IMR-90 (cell line): ENCODE measurements around the gene ZNF609. TPM values are rescaled to one million over a fixed set of nuclear protein-coding genes. Genes with fewer than 3 reads are reported as not detected.

Experiments
- ATAC-seq: fragments of 200-7000 bp; cut with Tn5 transposase; 2 replicates; pipeline ENCODE4 v1.9.1; 2020; ENCODE audit warnings: low read depth, mild to moderate bottlenecking, moderate library complexity
- BruUV-seq: library from RNA; stranded (reverse); fragments of 400-500 nt; replicated peaks from 2 replicates; lab custom pipeline; 2021; lab: Mats Ljungman, UMichigan
- CTCF ChIA-PET: fragments of 300-600 bp; formaldehyde crosslinking; extraction: SDS; loops from one replicate; lab custom pipeline; 2021; ENCODE audit warnings: antibody characterized with exemption; lab: Yijun Ruan, JAX
- POLR2A ChIA-PET: fragments of 300-600 bp; sonication (Branson Sonifier 250); formaldehyde crosslinking; loops from one replicate; lab custom pipeline; 2022; ENCODE audit warnings: antibody characterized with exemption; ENCODE audit not compliant: unreplicated experiment; lab: Charles Lee
- DNase-seq: peaks from one replicate; pipeline ENCODE4 v3.0.0; 2013
- H2AFZ ChIP-seq: replicated peaks from 2 replicates; pipeline ENCODE3; 2013; ENCODE audit warnings: low read length, mild to moderate bottlenecking; ENCODE audit not compliant: poor library complexity
- H2AK5ac ChIP-seq: 2 replicates; pipeline ENCODE4 v1.6.1; 2013; ENCODE audit warnings: low read depth, low read length, inconsistent platforms
- H2AK9ac ChIP-seq: replicated peaks from 2 replicates; pipeline ENCODE3; 2013; ENCODE audit warnings: mild to moderate bottlenecking, low read depth, low read length, moderate library complexity; ENCODE audit not compliant: poor library complexity
- H2BK120ac ChIP-seq: 2 replicates; pipeline ENCODE4 v1.6.1; 2013; ENCODE audit warnings: low read depth, low read length, inconsistent platforms
- H2BK15ac ChIP-seq: 3 replicates; pipeline ENCODE4 v1.6.1; 2013; ENCODE audit warnings: low read depth, low read length, inconsistent platforms
- H2BK20ac ChIP-seq: 2 replicates; pipeline ENCODE4 v1.6.1; 2013; ENCODE audit warnings: low read depth, mild to moderate bottlenecking, inconsistent platforms, low read length, moderate library complexity
- H2BK5ac ChIP-seq: 2 replicates; pipeline ENCODE4 v1.6.1; 2013; ENCODE audit warnings: mild to moderate bottlenecking, low read depth, low read length, inconsistent platforms; ENCODE audit not compliant: poor library complexity, severe bottlenecking
- H3K14ac ChIP-seq: replicated peaks from 2 replicates; pipeline ENCODE4 v1.6.1; 2013; ENCODE audit warnings: low read depth, low read length, inconsistent platforms
- H3K18ac ChIP-seq: 2 replicates; pipeline ENCODE4 v1.6.1; 2013; ENCODE audit warnings: low read depth, low read length, control low read depth
- H3K23ac ChIP-seq: 2 replicates; pipeline ENCODE4 v1.6.1; 2013; ENCODE audit warnings: low read depth, low read length, inconsistent platforms
- H3K27ac ChIP-seq: 2 replicates; pipeline ENCODE4 v1.5.1; 2013; ENCODE audit warnings: mild to moderate bottlenecking, control low read depth, low read length; ENCODE audit not compliant: insufficient read depth
- H3K27me3 ChIP-seq: 2 replicates; pipeline ENCODE4 v1.6.1; 2013; ENCODE audit warnings: low read length; ENCODE audit not compliant: control insufficient read depth, insufficient read depth
- H3K36me3 ChIP-seq: 2 replicates; pipeline ENCODE4 v1.6.1; 2013; ENCODE audit warnings: low read length, mixed read lengths; ENCODE audit not compliant: control insufficient read depth, insufficient read depth
- H3K4ac ChIP-seq: 2 replicates; pipeline ENCODE4 v1.6.1; 2013; ENCODE audit warnings: low read depth, low read length, inconsistent platforms
- H3K4me1 ChIP-seq: 2 replicates; pipeline ENCODE4 v1.6.1; 2013; ENCODE audit warnings: low read length, mixed read lengths; ENCODE audit not compliant: control insufficient read depth, insufficient read depth
- H3K4me2 ChIP-seq: 2 replicates; pipeline ENCODE4 v1.6.1; 2013; ENCODE audit warnings: low read depth, mild to moderate bottlenecking, control low read depth, low read length, moderate library complexity
- H3K4me3 ChIP-seq: 2 replicates; pipeline ENCODE4 v1.5.1; 2013; ENCODE audit warnings: low read depth, mild to moderate bottlenecking, control low read depth, low read length, moderate library complexity; ENCODE audit not compliant: insufficient read depth
- H3K56ac ChIP-seq: 2 replicates; pipeline ENCODE4 v1.6.1; 2013; ENCODE audit warnings: low read length, inconsistent platforms; ENCODE audit not compliant: insufficient read depth; ENCODE audit errors: extremely low read depth
- H3K79me1 ChIP-seq, 2 experiments: 2 replicates each; pipeline ENCODE4 v1.6.1; 2013; ENCODE audit warnings: low read length in 2 of 2, inconsistent platforms in 1 of 2, low read depth in 1 of 2
- H3K9ac ChIP-seq: 2 replicates; pipeline ENCODE4 v1.6.1; 2013; ENCODE audit warnings: low read depth, low read length, control low read depth
- H3K9me1 ChIP-seq: 2 replicates; pipeline ENCODE4 v1.6.1; 2013; ENCODE audit warnings: low read length, inconsistent platforms; ENCODE audit not compliant: insufficient read depth
- H3K9me3 ChIP-seq: 2 replicates; pipeline ENCODE4 v1.6.1; 2013; ENCODE audit warnings: low read length; ENCODE audit not compliant: control insufficient read depth, insufficient read depth
- H4K20me1 ChIP-seq: 2 replicates; pipeline ENCODE4 v1.6.1; 2013; ENCODE audit warnings: low read length, inconsistent platforms; ENCODE audit not compliant: insufficient read depth
- H4K5ac ChIP-seq: 2 replicates; pipeline ENCODE4 v1.6.1; 2013; ENCODE audit warnings: mild to moderate bottlenecking, low read depth, low read length, control low read depth
- H4K8ac ChIP-seq, 2 experiments: 2 replicates each; pipeline ENCODE4 v1.6.1; 2013; ENCODE audit warnings: low read depth in 2 of 2, low read length in 2 of 2, control low read depth in 1 of 2, inconsistent platforms in 1 of 2
- H4K91ac ChIP-seq: 2 replicates; pipeline ENCODE4 v1.6.1; 2013; ENCODE audit warnings: low read depth, low read length, inconsistent platforms; ENCODE audit not compliant: insufficient read depth
- BHLHE40 ChIP-seq: fragments of 150-350 bp; IDR thresholded peaks from 2 replicates; pipeline ENCODE4 v1.6.1; 2016; ENCODE audit warnings: mild to moderate bottlenecking, low read depth, low read length
- CEBPB ChIP-seq: IDR thresholded peaks from 2 replicates; pipeline ENCODE4 v1.6.1; 2012; ENCODE audit warnings: low read depth, low read length, improper control_type of control experiment
- CHD1 ChIP-seq: IDR thresholded peaks from 2 replicates; pipeline ENCODE4 v1.6.1; 2012; ENCODE audit warnings: low read depth, low read length, improper control_type of control experiment
- CTCF ChIP-seq: conservative IDR thresholded peaks from 2 replicates; pipeline ENCODE4 v1.5.1; 2012; ENCODE audit warnings: mild to moderate bottlenecking, low read depth, low read length, improper control_type of control experiment
- ELK1 ChIP-seq: fragments of 150-350 bp; IDR thresholded peaks from 2 replicates; pipeline ENCODE4 v1.6.1; 2016; ENCODE audit warnings: low read depth, mild to moderate bottlenecking, low read length, moderate library complexity, borderline replicate concordance
- FOS ChIP-seq: fragments of 150-350 bp; IDR thresholded peaks from 2 replicates; pipeline ENCODE4 v1.6.1; 2016; ENCODE audit warnings: low read depth, low read length
- MAFK ChIP-seq: IDR thresholded peaks from 2 replicates; pipeline ENCODE4 v1.6.1; 2012; ENCODE audit warnings: low read depth, low read length, improper control_type of control experiment
- MAZ ChIP-seq: IDR thresholded peaks from 2 replicates; pipeline ENCODE4 v1.6.1; 2012; ENCODE audit warnings: low read depth, mild to moderate bottlenecking, low read length, improper control_type of control experiment, moderate library complexity, borderline replicate concordance
- MXI1 ChIP-seq: IDR thresholded peaks from 2 replicates; pipeline ENCODE4 v1.6.1; 2012; ENCODE audit warnings: low read depth, mild to moderate bottlenecking, low read length, moderate library complexity, borderline replicate concordance
- NFE2L2 ChIP-seq: fragments of 150-350 bp; IDR thresholded peaks from 2 replicates; pipeline ENCODE4 v1.6.1; 2016; ENCODE audit warnings: low read depth, mild to moderate bottlenecking, low read length
- POLR2A ChIP-seq: IDR thresholded peaks from 2 replicates; pipeline ENCODE4 v1.6.1; 2012; ENCODE audit warnings: mild to moderate bottlenecking, low read depth, low read length
- RAD21 ChIP-seq: IDR thresholded peaks from 2 replicates; pipeline ENCODE4 v1.6.1; 2012; ENCODE audit warnings: low read length, improper control_type of control experiment
- RCOR1 ChIP-seq: IDR thresholded peaks from 2 replicates; pipeline ENCODE4 v1.6.1; 2012; ENCODE audit warnings: mild to moderate bottlenecking, low read length, improper control_type of control experiment; ENCODE audit not compliant: insufficient replicate concordance
- RFX5 ChIP-seq: IDR thresholded peaks from 2 replicates; pipeline ENCODE4 v1.8.0; 2012; ENCODE audit warnings: low read depth, mild to moderate bottlenecking, low read length, moderate library complexity
- SMC3 ChIP-seq: fragments of 150-350 bp; IDR thresholded peaks from 2 replicates; pipeline ENCODE4 v1.6.1; 2016; ENCODE audit warnings: low read depth, mild to moderate bottlenecking, antibody characterized with exemption, low read length, moderate library complexity
- USF2 ChIP-seq: fragments of 150-350 bp; IDR thresholded peaks from 2 replicates; pipeline ENCODE4 v1.6.1; 2017; ENCODE audit warnings: mild to moderate bottlenecking, antibody characterized with exemption, low read length, low read depth
- WGBS, 2 experiments: methylation state at CpG; one replicate each; pipeline versions ENCODE4 v1.1.5 to v1.1.7; 2013; ENCODE audit warnings: missing lambda C conversion rate in 2 of 2; ENCODE audit not compliant: insufficient read length in 1 of 2; ENCODE audit errors: extremely low coverage in 2 of 2; 5-methylcytosine and 5-hydroxymethylcytosine counted together
- dilution Hi-C: fragments of 300-500 bp; cut with HindIII; formaldehyde crosslinking; loops from one replicate; pipeline ENCODE4 v1.14.3; 2018; ENCODE audit warnings: low sequenced_read_pairs; ENCODE audit not compliant: unreplicated experiment
- in situ Hi-C: fragments of 300-500 bp; cut with MboI; formaldehyde crosslinking; loops from 3 replicates; pipeline ENCODE4 v1.14.3; 2019; ENCODE audit warnings: low sequenced_read_pairs, inconsistent platforms, mixed read lengths
- intact Hi-C: fragments of 100-400 bp; cut with micrococcal nuclease; formaldehyde crosslinking; loops from 2 replicates; pipeline ENCODE4 v1.10.0; 2022
- polyA plus RNA-seq, 3 experiments: library from polyadenylated mRNA; depleted of rRNA; stranded (reverse); fragments of >200 nt; gene quantifications; 2 replicates each; pipeline ENCODE4 v1.2.3, GENCODE V29; 2012; ENCODE audit warnings: low replicate concordance in 1 of 3
- total RNA-seq: library from RNA; depleted of rRNA; stranded (reverse); fragments of >200 nt; gene quantifications from 2 replicates; pipeline ENCODE4 v1.2.3, GENCODE V29; 2012

ZNF609 gene
- total and polyA plus RNA-seq, 2 of the 4 experiments (the other 2 are of a cell fraction), result 10.4 to 12.5 TPM

DNA sequence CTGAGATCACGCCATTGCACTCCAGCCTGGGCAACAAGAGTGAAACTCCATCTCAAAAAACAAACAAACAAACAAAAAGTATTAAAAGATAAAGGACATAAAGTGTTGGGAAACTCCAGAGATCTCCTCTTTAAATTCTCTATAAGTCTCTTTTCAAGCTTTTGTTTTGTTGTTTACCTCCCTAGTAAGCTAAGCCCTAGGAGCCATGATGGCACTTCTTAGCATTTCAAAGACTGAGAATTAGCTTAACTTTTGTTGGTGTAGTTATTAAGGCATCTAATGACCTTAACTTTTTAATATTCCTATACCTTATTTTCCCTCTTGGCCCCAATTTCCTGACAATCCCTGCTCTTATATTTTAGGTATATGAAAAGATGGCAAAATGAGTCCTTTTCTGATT lies 157.3 kb downstream of the ZNF609 start:
- intact Hi-C loops, result no loop called here
- Histone ChIP-seq H3K9ac (no peak overlapping the region), H3K36me3 (peaks cover 1% of the 10 kb centered on the region), H3K9me3 (no peaks in the 10 kb centered on the region), H4K20me1 (peaks cover 49% of the 10 kb centered on the region), H3K23ac (no peak overlapping the region), H2AFZ (no peak overlapping the region), H3K27ac (no peak overlapping the region), H3K4me1 (peaks cover 6% of the 10 kb centered on the region), H2BK20ac (no peak overlapping the region), H2BK15ac (no peak overlapping the region), H3K4ac (no peak overlapping the region), H3K14ac (no peak overlapping the region), H2BK120ac (no peak overlapping the region), H4K8ac (no peak overlapping the region), H2AK9ac (no peak overlapping the region), H3K27me3 (no peaks in the 10 kb centered on the region), H4K91ac (no peak overlapping the region), H3K18ac (no peak overlapping the region), H3K79me1 (peaks cover 35 to 80% of the 10 kb centered on the region in 2 experiments), H4K5ac (no peak overlapping the region), H3K4me3 (no peak overlapping the region), H3K56ac (no peak overlapping the region), H2AK5ac (no peak overlapping the region), H2BK5ac (no peak overlapping the region), H3K9me1 (peaks cover 10% of the 10 kb centered on the region), H3K4me2 (no peak overlapping the region)
- in situ Hi-C loops, result no loop called here
- dilution Hi-C loops, result no loop called here
- no peak for TF ChIP-seq CEBPB
- TF ChIP-seq RAD21, result no peak
- TF ChIP-seq ELK1, result no peak
- no peak for TF ChIP-seq MXI1
- no peak for TF ChIP-seq MAZ
- no peak for TF ChIP-seq CTCF
- no peak for TF ChIP-seq FOS
- no peak for TF ChIP-seq RFX5
- no peak for TF ChIP-seq RCOR1
- no peak for TF ChIP-seq POLR2A
- TF ChIP-seq NFE2L2, result no peak
- no peak for TF ChIP-seq BHLHE40
- no peak for TF ChIP-seq SMC3
- no peak for TF ChIP-seq USF2
- no peak for TF ChIP-seq CHD1
- no peak for TF ChIP-seq MAFK
- CTCF ChIA-PET, result interaction anchor here (0.6 kb wide), 1 partner anchor 51 kb away, joined by 4 read pairs; no protein-coding TSS in a partner anchor
- POLR2A ChIA-PET, result interaction anchor here (0.6 kb wide), 1 partner anchor 15 kb away, joined by 7 read pairs; no protein-coding TSS in a partner anchor
- no CpG with 5 or more reads among the region's 1 CpG for WGBS, 2 experiments
- DNase-seq (no peak), ATAC-seq (no peak)
- no TSS peak for BruUV-seq
